GM23248 (cell line): Measurements from ENCODE around the gene TANK.

Source experiments
- EZH2 ChIP-seq: fragments of 200-600 bp; sonication (generic); IDR thresholded peaks from 2 replicates; pipeline ENCODE4 v1.6.1; 2018; ENCODE audit warnings: antibody characterized with exemption, mild to moderate bottlenecking; ENCODE audit not compliant: insufficient read depth, poor library complexity, severe bottlenecking
- EZH2phosphoT487 ChIP-seq: fragments of 200-600 bp; sonication (generic); IDR thresholded peaks from 2 replicates; pipeline ENCODE4 v1.6.1; 2018; ENCODE audit warnings: antibody characterized with exemption, moderate library complexity, mild to moderate bottlenecking, low read depth; ENCODE audit not compliant: insufficient read depth

DNA sequence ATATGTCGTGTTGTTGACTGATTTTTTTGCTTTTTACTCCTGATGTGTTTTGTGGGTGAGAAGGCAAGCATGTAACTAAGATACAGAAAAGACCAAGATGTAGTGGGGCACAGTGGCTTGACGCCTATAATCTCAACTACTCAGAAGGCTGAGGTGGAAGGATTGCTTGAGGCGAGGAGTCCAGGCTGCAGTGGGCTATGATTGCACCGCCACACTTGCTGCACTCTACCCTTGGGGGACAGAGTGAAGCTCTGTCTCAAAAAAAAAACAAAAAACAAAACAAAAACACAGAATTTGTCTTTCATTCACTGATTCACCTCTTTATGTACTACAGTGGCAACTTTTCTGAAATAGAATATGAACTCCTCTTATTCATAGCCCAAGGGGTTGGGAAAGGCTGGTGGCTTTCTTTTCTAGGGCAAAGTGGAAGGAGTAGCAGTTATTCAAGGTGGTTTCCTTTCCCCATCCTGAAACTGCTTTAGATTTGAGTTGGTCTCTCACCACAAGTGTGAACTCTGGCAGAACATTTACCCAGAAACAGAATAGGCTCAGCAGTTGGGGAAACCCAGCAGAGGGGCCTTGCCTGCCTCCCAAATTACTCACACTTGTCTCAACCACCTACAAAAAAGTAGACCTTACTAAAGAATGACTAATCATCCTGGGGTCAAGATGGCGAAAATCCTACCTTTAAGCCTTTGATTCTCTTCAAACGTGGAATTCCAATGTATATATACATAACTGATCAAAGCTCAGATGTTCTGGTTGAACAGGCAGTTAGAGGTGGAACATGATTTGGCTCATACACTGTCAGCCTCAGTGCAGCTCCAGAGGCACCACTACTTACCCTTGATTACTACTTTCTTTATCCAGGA, 6.5 kb downstream of the TANK start:
- TF ChIP-seq EZH2 (no peak), EZH2phosphoT487 (no peak)
